Stimulated activated CD8-positive, alpha-beta memory T cell treated with anti-CD3 and anti-CD28 coated beads, Interleukin-4, amount 100 ng/mL, for 24 hours (primary cell): ENCODE data around the gene MAPK8IP3.
"Not testable (repeated sequence)": the region's sequence is repeated elsewhere in the genome, so short reads cannot be mapped to it uniquely, and the experiment has no call there.

Experiments used
- DNase-seq: peaks from one replicate; pipeline ENCODE4 v3.0.0-alpha.2; 2020; ENCODE audit warnings: low read depth

Gene MAPK8IP3

DNA sequence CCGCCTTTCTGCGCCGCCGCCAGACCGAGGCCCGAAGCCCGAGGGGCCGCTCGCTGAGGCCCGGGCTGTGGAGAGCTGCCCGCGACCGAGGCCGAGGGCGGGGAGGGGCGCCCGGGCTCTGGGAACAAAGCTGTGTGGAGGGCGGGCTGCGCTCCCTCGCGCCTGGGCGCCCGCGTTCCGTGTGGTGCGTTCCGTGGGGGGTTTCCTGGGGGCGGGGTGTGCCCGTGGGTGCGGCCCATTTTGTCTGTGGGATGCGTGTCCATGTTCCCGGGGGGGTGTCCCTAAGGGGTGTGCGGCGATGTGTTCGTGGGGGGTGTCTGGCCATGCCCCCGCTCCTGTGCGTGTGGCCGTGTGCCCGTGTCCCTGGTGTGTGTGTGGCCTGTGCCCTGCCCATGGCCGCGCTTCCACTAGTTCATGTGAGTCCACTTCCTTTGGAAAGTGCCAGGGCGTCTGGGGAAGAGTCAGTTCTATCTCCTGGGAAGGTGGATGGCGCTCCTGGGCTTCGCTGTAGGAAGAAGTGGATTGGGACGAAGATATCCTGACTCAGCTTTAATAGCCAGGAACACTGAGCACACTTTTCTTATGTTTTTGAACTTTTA is 27.4 kb upstream of the MAPK8IP3 start:
- DNase-seq, result peak; percentile 37

DNA sequence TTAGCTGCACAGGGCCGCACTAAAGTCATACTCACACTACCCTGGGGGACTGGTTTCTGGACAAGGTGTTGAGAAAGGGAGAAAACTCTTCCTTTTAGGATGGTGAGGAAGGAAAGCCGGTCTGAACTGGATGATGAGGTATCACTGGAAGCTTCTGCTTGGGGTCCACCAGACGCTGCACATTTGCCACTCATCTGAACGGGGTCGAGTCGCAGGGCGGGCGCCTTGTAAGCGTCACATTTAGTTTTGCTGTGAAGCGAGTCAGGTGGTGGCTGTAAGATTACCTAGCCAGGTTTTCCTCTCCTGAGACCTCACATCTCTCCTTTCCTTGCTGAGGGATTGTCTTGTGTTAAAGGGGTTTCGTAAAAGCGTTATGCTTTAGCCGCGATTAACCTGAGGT is 25.6 kb upstream of the MAPK8IP3 start:
- DNase-seq, result no peak

DNA sequence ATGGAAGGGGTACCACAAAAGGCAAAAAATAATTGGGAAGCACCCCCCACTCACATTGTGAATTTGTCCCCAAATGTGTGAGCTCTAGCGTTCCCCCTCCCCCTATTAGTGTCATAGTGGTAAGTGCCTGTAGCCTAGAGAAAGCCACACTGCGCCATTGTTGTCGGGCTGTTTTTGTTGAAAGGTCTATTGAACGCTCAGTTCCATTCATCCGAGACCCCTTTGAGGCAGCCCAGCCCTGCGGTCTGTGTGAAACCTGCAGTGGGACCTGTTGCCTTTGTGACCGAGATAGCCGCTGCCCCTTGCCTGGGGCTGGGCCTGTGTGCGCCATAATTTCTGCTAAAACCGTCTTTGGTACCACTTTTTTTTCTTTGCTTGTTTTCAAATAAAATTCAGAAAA is 25.0 kb upstream of the MAPK8IP3 start:
- DNase-seq, result no peak

DNA sequence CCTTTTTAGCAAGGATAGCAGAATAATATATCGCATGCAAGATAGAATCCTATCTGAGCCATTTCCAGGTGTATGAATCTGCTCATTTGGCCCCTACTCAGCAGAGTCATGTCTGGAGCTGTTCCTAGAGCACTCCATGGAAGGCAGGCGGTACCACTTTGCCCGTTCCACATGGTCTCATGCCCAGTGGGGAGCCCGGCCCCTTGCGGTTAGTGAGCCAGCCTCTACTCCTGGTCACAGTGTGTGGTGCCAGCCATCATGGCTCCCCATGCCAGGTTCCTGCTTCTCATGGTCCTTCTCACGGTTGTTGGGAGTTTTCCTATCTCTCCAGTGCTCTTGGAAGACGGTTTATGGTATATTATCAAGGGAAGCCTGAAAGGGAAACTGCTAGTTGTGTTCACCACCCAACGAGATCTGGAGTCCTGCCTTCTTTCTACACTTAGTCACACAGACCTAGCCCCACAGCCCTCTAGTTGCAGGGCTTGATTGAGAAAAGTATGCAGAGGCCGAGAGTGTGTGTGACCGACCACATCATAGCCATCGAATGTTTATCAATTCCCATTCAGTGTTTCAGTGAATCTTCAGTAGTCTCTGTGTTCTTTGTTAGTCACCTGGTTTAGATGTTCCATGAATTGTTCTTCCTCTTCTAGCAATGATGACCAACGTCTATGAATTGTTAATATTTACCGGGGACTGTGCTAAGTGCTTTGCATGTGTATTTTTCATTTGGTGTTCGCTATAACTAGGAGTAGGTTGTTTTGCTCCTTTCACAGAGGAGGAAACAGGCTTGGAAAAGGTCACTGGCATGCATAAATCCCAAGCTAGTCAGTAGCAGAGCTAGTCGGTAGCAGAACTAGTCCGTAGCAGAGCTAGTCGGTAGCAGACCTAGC is 18.3 kb upstream of the MAPK8IP3 start:
- no peak for DNase-seq

DNA sequence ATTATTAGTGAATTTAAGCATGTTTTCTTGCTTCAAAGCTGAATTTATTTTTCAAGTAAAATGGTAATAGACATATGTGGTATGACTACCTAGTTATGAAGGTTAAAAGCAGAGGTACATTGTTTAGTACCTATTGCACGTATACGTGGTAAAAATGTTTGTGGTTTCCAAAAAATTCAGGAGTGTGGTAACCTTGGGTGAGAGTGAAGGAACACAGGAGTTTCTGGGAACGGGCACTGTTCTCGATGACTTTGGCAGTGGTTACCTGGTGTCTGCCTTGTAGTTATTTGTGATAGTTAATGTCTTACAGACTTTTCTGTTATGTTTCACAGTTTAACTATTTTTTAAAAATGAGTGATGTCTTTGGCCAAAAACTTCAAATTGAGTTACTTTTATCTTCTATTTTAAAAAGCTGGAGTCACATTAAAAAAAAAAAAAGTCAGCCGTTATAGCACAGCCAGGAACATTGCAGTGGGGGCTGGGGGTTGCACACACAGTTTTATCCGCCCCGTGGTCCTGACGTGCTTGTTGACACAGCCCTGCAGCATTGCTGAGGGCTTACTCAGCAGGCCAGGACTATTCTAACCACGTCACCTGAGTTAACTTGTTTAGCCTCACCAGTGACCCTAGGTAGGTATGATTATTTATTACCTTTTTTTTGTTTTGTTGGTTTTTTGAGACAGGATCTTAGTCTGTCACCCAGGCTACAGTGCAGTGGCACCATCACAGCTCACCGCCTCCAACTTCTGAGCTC is 17.0 kb upstream of the MAPK8IP3 start:
- no peak for DNase-seq

DNA sequence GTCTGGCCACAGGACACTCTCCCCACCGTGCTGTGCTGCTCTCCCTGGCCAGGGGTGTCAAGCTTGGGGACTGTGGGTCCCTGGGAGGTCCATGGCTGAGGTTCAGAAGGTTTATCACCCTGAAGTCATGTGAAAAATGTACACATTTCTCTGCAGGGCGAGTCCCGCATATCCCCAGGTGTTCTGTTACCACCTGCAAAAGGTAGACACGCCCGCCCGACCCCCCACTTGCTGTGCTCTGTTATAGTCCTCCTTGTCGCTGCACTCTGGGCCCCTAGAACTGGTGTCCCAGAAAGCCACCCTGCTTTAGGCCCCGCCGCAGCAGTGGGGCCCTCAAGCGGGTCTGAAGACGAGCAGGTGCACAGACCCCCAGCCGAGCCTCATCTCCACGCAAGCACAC is 16.1 kb upstream of the MAPK8IP3 start:
- no peak for DNase-seq

DNA sequence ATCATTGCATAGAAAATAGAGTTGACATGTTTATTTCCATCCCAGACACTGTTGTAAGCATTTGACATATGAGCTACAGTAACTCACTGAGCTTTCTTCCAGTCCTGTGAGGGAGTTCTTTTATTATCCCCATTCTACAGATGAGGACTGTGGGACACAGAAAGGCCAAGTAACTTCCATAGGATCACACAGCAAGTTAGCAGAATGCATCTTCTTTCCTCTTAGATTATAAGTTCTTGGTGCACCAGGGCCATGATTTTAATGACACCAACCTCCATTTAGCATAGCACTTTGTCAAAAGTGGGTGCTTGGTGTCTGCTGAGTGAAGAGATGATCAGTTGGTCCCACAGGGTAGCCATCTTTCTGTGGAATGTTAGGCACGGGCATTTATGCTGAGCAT is 15.2 kb upstream of the MAPK8IP3 start:
- DNase-seq, result no peak

DNA sequence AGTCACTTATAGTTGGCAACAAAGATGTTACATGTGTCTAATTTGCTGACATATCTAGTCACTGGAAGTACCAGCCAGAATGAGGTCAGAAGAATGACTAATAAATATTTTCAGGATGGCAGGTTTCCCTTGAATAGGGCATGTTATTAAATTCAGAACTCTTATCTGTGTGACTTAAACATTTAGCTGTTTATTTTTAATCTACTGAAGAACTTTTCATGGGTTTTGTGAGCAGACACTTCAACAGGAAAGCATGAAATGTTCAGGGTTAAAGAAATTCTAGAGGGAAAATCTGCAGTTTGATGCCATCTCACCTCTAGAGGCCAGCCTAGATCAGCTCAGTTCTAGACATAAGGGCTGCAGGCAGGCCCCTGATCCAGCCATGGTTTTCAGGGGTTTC is 14.7 kb upstream of the MAPK8IP3 start:
- DNase-seq, result no peak

DNA sequence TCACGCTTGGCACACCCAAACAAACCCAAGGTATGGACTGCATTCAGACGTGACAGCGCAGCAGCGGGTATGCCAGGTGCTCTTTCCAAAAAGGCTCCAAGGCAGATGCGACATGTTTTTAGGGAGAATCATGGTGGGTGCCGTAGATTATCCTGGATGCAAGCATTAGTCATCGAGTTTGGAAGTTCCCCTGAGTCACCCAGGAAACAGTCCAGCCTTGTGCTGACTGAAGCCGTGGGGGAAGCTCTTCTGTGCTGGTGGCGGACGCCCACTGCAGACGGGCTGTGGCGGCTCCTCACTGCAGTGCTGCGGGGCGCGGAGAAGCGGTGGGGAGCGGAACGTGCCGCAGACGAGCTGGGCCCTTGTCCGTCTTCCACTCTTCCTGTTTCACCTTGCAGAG is 14.0 kb upstream of the MAPK8IP3 start:
- DNase-seq, result no peak

DNA sequence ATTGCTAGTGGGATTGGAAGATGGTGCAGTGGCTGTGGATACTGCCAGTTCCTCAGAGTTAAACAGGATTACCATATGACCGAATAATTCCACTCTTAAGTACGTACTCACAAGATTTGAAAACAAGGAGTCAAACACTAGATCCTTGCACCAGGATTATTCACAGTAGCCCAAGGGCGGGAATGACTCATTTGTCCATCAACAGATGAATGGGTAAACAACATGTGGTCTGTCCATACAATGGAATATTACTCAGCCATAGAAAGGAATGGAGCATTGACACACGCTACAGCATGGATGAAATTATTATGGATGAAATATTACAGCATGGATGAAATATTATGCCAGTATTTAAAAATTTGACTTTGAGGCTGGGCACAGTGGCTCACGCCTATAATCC is 9.1 kb upstream of the MAPK8IP3 start:
- no peak for DNase-seq

DNA sequence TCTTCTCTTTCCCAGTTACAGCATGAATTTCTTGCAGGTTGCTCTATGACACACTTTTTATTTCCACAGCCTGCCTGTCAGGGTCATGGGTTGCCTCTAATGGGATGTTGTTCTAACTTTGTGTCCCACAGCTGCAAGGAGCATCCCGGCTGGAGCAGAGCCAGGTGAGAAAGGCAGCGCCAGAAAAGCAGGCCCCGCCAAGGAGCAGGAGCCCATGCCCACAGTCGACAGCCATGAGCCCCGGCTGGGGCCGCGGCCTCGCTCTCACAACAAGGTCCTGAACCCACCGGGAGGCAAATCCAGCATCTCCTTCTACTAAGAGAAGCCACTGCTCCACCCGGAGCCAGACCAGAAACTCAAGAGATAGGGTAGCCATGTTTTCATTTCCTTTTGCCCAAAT is 7.3 kb upstream of the MAPK8IP3 start:
- no peak for DNase-seq

DNA sequence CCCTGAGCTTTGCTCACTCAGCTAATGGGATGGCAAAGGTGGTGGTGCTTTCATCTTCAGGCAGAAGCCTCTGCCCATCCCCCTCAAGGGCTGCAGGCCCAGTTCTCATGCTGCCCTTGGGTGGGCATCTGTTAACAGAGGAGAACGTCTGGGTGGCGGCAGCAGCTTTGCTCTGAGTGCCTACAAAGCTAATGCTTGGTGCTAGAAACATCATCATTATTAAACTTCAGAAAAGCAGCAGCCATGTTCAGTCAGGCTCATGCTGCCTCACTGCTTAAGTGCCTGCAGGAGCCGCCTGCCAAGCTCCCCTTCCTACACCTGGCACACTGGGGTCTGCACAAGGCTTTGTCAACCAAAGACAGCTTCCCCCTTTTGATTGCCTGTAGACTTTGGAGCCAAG is 5.7 kb upstream of the MAPK8IP3 start:
- no peak for DNase-seq

DNA sequence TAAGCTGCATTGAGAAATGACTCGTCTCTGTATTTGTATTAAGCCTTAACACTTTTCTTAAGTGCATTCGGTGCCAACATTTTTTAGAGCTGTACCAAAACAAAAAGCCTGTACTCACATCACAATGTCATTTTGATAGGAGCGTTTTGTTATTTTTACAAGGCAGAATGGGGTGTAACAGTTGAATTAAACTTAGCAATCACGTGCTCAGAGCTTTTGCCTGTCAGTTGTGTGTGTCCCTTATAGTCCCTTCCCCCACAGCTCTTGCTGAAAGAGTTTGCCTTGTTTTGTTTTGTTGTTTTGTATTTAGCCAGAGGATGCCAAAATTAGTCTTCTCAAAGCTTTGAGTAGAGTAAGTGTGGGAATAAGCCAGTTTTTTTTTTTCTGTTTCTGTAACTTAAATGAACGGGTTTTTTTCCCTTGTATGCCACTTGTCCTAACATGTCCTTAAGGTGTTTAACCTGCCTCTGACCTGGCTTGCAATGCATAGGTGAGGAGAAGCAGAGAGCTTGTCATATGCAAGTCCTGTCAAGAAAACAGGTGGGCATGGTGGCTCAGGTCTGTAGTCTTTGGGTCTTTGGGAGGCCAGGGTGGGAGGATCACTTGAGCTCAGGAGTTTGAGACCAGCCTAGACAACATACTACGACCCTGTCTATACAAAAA is 4.6 kb upstream of the MAPK8IP3 start:
- DNase-seq, result no peak

DNA sequence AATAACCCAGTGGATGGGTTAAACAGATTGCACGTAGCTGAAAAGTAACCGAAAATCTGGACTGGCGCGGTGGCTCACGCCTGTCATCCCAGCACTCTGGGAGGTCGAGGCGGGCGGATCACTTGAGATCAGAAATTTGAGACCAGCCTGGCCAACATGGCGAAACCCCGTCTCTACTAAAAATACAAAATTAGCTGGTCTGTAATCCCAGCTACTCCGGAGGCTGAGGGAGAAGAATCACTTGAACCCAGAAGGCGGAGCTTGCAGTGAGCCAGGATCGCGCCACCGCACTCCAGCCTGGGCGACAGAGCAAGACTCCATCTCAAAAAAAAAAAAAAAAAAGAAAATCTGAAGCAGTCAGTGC is 689 bp upstream of the MAPK8IP3 start:
- not testable (repeated sequence) for DNase-seq

DNA sequence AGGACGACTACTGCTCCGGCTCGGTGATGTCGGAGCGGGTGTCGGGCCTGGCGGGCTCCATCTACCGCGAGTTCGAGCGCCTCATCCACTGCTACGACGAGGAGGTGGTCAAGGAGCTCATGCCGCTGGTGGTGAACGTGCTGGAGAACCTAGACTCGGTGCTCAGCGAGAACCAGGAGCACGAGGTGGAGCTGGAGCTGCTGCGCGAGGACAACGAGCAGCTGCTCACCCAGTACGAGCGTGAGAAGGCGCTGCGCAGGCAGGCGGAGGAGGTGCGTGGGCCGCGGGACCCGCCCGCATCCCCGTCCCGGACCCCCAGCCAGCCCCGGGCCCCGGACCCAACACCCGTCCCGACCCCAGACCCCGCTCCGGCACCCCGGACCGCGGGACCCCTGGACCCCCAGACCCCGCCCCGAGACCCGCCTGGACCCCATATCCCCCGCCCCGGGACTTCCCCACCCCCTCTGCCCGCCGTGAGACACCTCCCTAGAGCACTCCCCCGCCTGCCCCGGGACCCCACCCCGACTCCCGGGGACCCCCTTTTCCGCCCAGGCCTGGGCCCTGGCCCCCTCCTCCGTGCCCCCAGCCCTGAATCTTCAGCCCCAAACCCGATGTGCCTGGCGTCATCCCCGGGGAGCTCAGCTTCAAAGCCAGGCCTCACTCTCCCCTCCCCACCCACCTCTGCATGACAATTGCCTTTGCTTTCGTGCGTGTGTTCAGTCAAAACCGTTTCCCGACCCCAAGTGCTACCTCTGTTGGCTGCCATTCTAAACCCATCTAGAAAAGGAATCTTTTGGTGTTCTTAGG is 594 bp downstream of the MAPK8IP3 start:
- peak; percentile 23 for DNase-seq

DNA sequence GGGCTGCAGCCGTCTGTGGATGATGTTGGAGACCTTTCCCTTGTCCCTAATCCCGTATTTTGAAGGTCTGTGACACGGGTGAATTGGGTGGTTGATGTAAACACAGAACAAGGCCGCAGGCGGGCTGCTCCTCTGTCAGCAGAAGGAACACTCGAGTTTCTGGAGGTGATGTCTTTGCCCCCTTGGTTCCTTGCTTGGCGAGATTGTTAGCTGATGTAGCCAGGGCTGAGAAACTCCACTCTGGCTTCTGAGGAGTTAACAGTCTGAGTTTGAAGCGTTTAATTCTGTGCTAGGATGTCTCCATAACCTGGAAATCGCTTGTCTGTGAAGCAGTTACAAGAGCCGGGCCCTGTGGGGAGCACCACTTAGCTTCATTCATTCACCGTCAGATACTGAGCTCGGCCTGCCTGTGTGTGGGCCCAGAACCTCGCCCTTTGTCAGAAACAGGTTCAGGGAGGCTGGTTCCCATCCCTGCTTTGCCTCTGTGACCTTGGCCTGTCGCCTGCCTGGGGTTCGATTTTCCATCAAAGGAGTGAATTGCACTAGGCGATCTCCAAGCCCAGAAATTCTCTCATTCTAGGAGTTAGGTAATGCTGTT is 1.3 kb downstream of the MAPK8IP3 start:
- no peak for DNase-seq

DNA sequence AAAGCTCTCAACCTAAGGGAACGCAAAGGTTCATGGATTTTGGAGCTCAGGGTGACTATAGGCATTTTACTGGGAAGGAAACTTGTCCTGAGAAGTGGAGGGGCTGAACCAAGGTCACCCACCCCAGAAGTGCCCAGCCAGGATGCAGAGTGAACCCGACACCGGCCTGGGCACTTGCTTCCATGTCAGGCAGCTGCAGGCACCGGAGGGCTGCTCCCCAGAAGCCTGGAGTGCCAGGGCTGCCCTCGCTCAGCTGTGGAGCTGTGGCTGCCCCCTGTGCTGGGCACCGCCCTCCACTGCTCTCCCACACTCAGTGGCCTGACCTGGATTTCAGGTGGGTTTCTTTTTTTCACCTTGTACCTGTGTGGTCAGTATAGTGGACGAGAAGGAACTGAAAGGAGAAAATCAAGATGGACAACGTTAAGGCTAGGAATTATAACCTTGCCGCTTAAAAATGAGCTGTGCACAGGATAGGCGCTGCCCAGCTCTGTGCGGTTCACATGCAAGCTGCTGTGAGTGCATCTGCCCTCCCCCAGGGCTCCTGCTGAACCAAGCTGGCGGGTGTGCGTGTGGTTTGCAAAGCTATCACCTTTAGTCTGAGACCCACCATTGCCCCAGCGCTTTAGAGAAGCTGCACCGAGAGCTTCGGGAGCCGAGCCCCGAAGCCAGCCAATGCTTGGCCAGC is 2.2 kb downstream of the MAPK8IP3 start:
- no peak for DNase-seq

DNA sequence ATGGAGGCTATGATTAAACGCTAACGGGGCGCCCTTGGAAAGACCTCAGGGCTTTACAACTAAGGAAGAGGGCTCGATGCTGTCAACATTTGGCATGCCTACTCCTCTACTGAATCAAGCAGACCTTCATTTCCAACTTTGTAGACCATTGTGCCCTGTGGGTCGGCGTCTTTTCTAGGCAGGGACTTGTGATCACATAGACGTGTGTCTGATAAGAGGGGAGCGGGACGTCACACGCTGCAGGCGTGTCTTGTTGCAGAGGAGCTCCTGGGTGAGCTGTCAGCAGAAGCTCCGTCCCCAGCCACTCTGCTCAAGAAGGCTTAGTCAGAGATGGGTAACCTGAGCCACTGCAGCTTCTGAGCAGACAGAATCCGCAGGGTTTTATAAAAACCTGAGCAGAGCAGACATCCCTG is 2.8 kb downstream of the MAPK8IP3 start:
- DNase-seq, result peak; percentile 15

DNA sequence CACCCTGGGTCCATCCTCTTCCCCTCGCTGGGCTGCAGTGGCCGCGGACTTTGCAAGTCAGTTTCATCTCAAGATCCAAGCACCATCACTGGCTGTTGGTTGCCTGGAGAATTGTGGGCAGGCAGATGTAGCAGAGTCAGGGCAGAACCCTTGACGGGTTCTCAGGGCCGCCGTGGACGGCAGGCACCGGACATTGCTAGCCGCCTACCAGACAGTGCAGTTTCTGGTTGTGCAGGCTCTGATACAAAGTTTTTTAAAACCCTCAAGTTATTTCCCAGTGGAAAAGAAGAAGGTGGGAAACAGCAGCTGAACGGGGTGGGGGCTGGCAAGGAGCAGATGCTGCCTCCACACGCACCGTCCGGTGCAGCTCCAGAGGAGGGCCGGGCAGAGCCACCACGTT is 3.4 kb downstream of the MAPK8IP3 start:
- DNase-seq, result no peak

DNA sequence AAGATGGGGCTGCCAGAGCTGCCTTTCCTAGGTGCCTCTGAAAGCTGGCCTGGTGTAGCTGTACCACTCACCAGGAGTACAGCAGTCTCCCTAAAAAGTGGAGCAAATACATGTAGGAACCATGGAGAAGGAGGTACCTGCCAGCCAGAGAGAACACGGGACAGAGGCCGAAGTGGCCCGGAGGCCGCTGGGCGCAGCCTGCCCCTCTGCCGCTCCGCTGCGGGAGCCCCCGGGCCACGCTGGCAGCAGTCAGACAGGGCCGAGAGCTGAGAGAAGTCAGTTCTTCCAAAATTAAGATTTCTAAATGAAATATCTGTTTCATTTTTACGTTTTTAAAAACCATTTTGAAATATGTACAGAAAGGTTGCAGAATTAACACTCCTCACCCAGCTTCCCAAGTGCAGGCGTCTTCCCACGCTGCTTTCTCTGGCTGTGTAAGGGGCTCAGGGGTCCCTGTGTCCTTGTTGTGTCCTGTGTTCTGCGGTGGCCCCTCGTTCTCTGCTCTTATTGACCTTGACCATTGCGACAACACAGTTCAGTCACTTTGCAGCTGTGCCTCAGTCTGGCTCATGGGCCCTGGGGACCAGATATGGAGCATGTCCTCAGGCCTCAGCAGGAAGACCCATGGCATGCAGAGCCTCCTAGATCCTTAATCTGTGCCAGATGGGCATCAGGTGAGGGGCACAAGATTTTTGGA is 5.0 kb downstream of the MAPK8IP3 start:
- DNase-seq, result no peak
